GM21737 (cell line): ENCODE measurements around the gene MOCS3.

Experiments used
- ATAC-seq: cut with Tn5 transposase; IDR thresholded peaks from one replicate; pipeline ENCODE4 v1.9.1; 2021; ENCODE audit warnings: mild to moderate bottlenecking, moderate library complexity; ENCODE audit not compliant: unreplicated experiment

Gene MOCS3

DNA sequence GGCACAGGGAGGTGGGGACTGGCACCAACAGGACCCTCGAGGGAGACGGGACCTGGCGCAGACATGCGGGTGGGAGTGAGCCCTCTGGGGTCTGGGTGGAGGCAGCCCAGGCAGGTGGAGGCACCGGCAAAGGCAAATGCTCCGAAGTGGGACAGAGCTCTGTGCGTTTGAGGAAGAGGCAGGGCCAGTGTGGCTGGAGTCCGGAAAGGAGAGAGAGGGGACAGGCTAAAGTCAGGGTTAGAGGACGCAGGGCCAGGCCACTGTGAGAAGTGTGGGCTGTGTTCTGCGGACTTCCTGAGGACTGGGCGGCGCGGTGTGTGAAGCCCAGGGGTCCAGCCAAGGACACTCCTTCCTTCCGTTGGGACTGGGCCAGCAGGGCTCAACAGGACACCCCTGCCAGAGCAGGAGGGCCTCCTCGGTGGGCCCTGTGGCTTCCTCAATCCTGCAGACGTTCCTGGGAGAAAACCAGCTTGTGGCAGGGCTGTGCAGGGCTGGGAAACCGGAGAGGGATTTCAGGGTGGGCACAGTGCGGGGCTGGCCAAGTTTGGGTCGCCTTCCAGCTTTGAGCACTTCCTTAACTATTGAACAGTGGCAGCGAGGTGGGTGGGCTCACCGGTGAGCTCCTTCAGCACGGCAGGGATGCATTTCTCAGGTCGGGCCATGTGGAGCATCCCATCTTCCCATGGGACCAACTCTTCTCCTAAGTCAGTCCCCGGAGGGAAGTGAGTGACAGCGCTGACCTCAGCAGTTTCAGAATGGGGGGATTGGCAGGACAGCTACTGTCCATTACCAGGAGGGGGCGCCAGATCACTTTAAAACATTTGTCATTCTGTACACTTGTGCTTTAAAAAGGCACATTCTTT is 22.5 kb downstream of the MOCS3 start:
- ATAC-seq: no peak

DNA sequence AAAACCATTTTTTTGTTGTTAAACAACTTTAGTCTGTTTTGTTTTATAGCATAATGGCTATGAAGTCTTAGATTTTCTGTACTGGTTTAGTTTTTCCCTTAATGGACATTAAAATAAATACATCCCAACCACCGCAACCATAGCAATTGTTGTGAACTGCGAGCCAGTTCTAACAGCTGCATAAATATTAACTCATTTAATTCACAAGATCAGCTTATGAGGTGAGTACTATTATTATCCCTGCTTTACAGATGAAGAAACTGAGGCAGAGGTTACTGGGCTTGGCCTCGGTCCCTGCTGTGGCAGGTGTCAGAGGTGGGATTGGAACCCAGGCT is 23.1 kb downstream of the MOCS3 start:
- ATAC-seq: no peak

DNA sequence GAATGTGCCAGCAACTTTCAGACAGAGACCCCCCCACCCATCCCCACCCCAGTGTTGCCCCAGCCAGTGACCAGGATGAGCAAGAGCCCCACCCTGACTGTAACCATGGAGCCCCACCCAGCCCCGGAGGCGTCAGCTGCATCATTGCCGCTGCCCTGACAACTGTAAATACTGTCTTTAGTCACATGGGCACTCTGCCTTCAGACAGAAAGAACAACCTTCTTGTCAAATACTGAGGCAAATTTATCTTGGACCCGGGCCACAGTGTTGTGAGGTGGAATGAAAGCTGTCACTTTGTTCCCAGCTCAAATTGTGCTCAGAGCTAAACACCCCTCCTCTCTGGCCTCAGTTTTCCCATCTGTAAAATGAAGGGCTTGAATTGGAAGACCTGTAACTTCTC is 23.7 kb downstream of the MOCS3 start:
- ATAC-seq: no peak

DNA sequence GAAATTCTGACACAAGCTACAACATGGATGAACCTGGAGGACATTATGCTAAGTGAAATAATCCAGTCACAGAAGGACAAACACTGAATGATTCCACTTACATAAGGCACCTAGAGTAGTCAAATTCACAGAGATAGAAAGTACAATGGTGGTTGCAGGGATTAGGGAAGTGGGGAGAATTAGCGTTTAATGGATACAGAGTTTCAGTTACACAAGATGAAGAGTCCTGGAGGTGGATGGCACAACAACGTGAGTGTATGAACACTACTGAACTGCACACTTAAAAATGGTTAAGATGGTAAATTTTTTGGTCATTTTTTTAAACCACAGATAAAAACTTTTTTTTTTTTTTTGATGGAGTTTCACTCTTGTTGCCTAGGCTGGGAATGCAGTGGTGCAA is 24.7 kb downstream of the MOCS3 start:
- no peak for ATAC-seq

DNA sequence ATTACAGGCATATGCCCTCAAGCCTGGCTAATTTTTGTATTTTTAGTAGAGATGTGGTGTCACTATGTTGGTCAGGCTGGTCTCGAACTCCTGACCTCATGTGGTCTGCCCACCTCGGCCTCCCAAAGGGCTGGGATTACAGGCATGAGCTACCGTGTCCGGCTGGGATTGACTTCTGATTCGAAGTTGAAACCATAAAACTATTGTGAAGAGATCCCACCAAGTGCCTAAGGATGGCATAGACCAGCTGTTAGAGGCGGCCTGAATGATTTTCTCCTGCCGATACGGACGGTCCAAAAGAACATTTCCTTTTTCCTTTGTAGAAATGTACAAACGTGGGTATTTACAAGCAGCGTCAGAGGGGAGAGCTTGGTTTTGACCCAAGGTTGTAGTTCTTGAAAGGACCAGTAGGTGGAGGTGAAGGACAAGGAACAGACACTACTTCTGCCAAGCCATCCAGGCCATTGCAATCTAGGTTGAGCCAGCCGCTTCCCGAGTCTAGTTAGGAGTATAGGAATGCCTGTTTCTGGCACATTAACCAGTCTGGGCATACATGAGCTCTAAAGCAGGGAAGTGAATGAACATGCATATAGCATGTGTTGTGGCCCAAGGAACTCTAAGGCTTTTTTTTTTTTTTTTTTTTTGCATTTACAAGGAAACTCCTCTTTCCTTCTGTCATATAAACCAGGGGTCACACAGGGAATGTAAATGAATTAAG is 29.0 kb downstream of the MOCS3 start:
- ATAC-seq: no peak

DNA sequence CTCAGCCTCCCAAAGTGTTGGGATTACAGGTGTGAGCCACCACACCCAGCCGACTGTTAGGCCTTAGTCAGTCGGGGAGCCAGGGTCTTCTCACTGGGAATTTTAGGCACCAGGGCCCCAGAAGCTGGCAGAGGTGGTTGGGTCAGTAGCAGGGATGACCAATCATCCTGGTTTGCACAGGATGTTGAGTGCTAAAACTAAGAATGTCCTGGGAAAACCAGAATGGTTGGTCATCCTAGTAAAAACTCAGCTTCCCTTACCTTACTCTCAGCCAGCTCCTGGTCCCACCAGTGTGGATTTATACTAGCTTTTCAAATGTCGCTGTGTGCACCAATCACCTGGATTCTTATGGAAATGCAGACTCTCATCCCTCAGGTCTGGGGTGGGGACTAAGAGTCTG is 32.5 kb downstream of the MOCS3 start:
- ATAC-seq: no peak

DNA sequence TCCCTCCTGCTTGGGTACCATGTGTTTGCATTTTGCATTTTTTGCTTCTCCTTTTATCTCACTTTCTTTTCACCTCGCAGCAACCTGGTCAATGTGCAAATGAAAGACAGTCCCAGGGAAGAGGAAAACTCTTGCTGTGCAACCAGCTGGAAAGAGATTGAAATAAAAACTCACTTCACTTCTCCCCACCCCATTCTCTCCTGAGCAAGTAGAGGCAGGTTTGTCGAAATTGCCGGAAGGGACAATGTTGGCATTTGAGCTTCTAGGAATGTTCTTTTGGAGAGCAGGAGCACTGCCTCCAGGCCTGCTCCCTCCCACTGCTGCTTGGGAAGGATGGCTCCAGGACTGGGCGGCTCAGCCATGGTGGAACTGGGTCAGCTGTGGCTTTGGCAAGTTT is 33.7 kb downstream of the MOCS3 start:
- ATAC-seq: no peak

DNA sequence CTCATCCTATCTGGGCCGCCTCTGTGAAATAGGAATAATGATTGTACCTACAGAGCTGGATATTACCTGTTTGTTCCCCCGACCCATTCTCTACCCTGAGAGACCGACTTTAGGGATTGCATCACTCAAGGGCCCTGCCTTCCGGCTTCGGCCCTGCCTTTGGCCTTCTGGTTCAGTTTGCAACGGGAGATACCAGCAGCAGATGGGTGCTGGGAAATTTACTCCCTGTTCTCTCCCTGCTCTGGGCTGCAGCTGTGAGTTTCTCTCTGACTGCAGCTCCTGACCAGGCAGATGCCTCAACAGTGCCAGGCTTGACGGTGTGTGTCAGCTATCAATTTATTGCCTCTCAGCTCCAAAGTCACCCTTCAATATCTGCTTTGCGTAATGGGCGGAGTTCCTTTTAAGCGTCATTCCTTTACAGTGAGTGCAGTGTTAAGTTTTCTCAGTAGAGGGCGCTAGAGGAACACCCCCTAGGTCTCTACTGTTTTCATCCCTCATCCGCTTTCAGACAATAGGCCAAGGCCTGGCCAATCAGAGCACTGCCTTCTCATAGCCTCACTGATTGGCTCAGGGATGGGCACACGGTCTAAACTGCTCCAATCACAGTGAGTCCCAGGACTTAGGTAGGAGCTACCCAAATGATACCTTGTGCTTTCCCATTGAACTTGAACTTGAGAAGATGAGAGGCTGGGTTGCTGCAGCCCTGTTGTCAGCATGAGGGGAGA is 34.3 kb downstream of the MOCS3 start:
- no peak for ATAC-seq

DNA sequence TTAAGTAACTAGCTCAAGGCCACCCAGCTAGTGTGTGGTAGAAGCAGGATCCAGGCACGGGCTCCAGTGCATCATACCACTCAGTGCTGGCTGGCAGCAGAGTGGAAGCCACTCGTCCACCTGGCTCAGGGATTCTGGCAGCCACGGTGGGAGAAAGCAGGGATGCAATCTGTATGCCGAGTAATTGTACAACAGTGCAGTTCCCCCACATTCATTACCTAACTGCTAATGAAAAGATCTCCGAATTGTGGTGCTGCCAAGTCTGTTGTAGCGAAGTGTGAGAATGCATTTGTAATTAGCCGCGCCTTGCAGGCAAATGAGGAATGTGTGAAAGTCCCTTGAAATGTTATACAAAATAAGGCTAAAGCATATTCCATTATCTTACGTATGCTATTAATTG is 35.3 kb downstream of the MOCS3 start:
- no peak for ATAC-seq

DNA sequence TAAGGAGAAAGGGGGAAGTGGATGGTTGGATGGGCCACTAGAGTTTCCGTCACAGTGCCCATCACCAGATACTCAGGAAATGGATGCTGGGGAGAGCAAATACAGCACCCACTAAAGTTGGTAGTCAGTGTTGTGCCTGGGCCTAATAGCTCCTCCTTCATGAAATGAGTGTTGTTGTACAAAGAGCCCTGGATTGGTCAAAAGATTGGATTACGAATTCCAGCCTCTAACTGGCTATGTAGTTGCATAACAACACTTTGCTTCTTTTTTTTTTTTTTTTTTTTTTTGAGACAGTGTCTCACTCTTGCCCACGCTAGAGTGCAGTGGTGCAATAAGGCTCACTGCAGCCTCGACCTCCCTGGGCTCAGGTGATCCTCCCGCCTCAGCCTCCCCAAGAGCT is 36.9 kb downstream of the MOCS3 start:
- ATAC-seq: no peak

DNA sequence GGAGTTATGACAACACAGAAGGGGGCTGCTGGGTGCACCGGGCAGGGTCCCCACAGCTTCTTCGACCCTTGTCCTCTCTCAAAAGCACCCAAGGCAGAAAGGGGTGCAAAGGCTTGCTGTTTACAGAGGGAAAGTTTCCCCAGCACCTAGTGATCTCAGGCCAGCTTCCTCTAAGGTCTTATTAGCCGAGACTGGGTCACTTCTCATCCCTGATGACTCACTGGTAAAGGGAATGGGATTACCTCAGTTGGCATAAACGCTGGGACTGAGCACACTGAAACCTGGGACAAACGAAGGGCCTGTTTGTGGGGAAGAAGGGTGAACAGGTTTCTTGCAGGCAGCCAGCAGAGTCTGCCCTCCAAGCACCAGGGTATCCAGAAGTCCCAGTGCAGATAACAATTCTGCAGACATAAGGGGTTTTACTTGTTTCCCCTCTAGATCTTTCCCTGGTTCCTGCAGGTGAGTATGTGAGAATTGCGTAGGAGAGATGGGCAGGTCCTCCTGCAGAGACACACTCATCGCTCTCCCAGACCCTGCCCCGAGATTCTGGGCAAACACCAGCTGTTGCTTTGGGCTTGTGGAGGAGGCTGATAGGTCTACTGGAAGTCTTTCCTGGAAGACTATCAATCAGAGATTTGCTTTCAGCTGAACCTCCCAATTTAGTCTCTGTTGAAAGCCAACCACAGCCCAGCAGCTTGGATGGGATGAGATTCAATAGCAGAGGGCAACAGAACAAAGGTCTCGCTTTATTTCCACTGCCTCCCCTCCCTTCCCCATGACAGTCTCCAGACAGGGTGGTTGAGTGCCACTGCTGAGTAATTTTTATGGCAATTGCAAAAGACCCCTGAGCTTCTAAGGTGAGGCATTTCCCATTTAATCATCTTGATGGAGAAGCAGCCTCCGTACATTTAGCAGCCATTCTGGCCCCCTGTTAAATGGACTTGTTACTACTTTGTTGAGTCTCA is 38.6 kb downstream of the MOCS3 start:
- ATAC-seq: no peak

DNA sequence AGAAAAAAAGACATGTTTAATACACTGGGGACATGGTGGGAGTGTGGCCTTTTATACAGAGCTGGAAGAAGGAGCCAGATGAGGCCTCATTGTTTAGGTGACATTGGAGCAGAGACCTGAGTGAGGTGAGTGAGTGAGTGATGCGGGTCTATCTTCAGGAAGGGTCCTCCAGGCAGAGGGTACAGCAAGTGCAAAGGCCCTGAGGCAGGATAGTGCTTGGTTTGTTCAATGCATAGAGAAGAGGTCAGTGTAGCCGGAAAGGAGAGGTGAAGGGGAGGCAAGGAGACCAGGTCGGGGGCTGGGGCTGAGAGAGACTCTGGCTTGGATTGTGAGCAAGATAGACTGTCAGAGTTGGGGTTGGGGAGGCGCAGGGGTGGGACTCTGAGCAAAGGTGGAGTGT is 40.7 kb downstream of the MOCS3 start:
- no peak for ATAC-seq

DNA sequence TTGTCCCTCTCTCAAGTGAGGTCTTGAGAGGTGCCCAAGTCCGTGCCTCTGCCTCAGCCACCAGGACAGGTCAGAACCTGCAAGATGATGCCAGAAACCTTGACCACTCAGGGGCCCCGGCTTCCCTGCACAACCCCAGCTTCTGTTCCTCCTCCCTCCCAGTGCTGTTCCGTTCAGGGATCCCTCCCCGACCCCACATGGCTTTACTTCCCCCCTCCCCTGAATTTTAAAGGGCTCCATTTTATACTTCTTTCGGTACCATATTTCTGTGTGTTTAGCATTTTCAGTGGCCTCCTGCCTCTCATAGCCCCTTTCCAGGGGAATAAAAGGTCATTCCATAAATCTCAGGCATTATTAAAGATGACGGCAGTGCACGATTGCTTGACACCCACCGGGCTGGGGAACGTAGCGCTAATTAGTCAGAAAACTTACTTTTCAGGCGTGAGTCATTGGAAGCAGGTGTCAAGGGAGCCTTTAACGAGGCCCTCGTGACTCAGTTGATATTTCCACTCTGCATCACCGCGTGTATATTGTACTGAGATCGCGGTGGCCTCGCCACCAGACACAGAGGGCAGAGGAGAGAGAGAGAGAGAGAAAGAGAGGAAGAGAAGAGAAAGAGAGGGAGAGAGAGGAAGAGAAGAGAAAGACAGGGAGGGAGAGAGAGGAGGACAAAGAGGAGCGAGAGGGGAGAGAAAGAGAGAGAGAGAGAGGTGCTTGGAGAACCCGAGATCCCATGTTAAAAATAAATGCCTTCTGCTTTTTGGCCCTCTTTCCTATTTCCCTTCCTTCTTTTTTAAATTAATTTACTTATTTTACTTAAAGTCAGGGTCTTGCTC is 43.0 kb downstream of the MOCS3 start:
- ATAC-seq: no peak

DNA sequence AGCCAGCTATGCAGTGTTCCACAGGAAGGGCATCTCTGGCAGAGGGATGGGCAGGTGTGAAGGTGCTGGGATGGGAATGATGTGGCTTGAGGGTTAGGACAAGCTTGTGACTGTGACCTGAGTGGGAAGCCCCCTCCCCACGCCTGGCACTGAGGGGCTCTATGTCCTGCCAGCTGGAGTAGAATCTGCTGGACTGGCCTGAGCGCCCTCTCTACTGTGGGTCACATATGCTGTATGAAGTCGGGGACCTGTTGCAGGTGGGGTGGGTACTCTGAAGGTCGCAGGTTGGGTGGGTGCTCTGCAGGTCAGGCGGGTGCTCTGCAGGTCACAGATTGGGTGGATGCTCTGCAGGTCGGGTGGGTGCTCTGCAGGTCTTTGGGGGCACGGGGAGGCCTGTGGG is 44.0 kb downstream of the MOCS3 start:
- no peak for ATAC-seq

DNA sequence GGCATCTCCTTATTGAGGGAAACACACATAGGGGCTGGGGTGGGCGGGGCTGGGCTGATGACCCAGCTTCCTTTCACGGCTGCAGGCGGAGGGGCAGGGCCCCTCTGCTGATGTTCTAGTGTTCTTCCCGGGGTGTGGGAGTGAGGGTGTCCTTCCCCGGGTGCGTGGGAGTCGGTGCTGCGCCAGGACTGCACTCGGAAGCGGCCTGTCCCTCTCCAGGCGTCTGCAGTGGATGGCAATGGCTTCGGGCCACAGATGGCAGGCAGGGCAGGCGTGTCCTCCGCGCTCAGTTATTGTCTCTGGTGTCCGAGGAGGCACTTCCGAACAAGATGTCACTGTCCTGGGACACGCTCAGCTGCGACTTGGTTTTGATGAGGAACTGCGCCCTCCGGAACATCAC is 45.1 kb downstream of the MOCS3 start:
- no peak for ATAC-seq

DNA sequence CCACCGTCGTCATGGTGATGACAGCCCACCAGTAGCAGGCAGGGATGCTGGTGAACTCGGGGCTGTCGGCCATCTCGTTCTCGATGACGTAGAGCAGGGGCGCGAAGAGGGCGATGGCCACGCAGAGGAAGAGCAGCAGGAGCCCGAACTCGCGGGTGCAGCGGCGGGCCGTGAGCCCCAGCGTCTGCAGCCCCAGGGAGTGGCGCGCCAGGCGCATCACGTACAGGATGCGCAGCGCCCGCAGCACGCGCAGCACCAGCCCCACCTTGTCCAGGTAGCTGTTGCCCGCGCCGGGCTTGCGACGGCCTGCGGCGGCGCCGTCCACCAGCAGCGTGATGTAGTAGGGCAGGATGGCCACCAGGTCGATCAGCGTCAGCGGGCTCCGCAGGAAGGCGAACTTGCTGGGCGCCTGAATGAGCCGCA is 45.7 kb downstream of the MOCS3 start:
- no peak for ATAC-seq

DNA sequence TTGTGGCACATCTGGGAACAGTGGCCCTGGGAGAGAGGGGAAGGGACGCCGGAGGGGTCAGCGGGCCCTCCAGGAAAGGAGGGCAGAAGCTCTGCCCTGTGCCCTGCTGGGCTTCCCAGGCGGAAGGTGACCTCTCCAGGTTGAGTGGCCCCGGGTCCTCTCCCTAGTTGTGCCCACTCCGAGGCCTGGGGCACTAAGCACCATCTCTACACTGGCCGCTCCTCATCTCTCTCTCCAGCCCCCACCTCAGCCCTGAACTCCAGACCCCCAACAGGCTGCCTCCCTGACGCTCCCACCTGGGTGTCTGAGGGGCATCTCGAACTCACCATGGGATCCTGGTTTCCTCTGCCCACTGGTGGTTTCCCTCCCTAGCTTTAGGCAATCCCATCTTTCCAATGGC is 46.2 kb downstream of the MOCS3 start:
- no peak for ATAC-seq

DNA sequence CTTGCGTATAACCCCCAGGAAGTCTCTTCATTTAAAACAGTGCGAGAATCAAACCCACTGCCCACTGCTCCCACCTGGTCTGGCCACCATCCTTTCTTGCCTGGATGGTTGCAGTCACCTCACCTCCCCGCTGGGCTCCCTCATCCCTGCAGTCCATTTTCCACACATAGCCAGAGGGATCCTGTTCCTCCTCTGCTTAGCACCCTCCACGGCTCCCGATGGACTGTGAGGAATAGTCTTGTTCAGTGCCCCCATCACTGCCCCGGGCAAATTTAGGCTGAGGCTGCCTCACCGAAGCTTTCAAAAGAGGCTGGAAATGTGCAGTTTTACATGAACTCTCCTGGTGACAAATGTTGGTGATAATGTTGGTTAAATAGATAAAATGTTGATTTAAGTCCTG is 46.6 kb downstream of the MOCS3 start:
- no peak for ATAC-seq

DNA sequence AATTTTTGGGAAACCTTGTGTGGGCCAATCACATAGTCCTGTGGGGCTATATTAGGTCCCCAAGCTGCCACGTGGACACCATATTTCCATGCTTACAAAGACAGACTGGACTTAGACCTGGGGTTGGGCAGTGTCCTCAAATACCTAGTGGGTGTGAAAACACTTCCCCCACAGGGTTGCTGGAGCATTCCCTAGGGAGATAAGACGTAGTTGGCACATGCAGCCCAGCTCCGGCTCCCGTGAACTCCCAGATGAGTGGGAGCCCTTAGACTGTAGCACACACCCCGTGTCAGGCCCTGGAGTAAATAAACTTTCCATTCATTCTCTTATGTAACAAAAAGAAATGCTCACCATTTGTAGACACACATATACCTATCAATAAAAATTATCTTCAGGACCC is 50.1 kb downstream of the MOCS3 start:
- no peak for ATAC-seq
